Measurements from ENCODE around the gene NTM. TPM values are rescaled to one million over a fixed set of nuclear protein-coding genes. Genes with fewer than 3 reads are reported as not detected.

The NTM gene
- total and polyA plus RNA-seq, 2 of the 8 experiments (the other 6 are each of a cell fraction or from before 2014, with no cell fraction given): 13.4 to 20.0 TPM

DNA sequence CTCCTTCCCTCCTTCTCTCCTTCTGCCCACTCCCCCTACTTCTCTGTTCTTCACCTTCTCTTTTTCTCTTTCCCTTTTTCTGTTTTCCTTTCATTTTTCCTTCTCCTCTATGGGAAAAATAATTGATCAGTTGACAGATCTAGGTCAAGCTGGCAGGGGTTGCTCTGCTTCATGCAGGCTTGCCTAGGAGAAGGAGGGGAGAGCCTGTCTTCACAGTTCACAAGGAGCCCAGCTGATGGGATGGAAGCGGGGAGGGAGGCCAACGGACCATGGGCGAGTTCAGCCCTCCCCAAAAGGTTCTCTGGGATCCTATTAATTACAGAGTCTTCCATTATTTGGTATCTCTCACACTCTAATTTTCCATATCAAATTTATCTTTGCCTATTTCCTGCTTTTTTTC lies 5.5 kb downstream of the NTM start:
- Histone ChIP-seq H3K23me2 (ENCODE audit: low read depth, low read length) (no peaks in the 10 kb centered on the region), H4K5ac (ENCODE audit: insufficient read length, low read depth, low read length) (no peak overlapping the region), H4K91ac (replicated peaks; ENCODE audit: insufficient read length, low read length) (no peak overlapping the region), H3K4ac (replicated peaks; ENCODE audit: insufficient read length, low read depth, low read length) (no peak overlapping the region), H3K79me1 (ENCODE audit: low read depth, low read length) (no peaks in the 10 kb centered on the region), H3K79me2 (ENCODE audit: control insufficient read depth in 1 of 2, insufficient read depth in 2 of 2, low read length in 2 of 2) (no peaks in the 10 kb centered on the region), H3K56ac (replicated peaks; ENCODE audit: insufficient read length, low read depth, low read length) (no peak overlapping the region), H2AFZ (ENCODE audit: low read length) (no peak overlapping the region), H2BK120ac (replicated peaks; ENCODE audit: low read depth, low read length) (no peak overlapping the region), H2BK5ac (ENCODE audit: low read depth, low read length) (no peak overlapping the region), H3K23ac (ENCODE audit: insufficient read length) (no peak overlapping the region), H3K27me3 (replicated peaks in 1 of 4; ENCODE audit: control insufficient read depth in 3 of 4, extremely low read depth in 1 of 4, insufficient read depth in 3 of 4, low read length in 3 of 4) (no peaks in the 10 kb centered on the region; a peak in 1 of 7 replicates), H2BK12ac (ENCODE audit: low read depth, low read length) (no peak overlapping the region), H4K20me1 (replicated peaks in 1 of 2; ENCODE audit: control insufficient read depth in 1 of 2, insufficient read depth in 2 of 2, low read length in 2 of 2) (no peaks in the 10 kb centered on the region), H3K4me3 (ENCODE audit: extremely low read depth in 1 of 4, insufficient read depth in 2 of 4, low read depth in 3 of 4, low read length in 4 of 4) (no peak overlapping the region), H3K4me1 (replicated peaks in 1 of 4; ENCODE audit: control insufficient read depth in 3 of 4, insufficient read depth in 4 of 4, low read length in 3 of 4) (peaks cover 9 to 21% (median 17%) of the 10 kb centered on the region in 4 experiments), H3K36me3 (ENCODE audit: control insufficient read depth in 2 of 4, insufficient read depth in 4 of 4, low read length in 3 of 4) (no peaks in the 10 kb centered on the region), H3K9ac (replicated peaks in 1 of 4; ENCODE audit: extremely low read depth in 1 of 4, low read depth in 3 of 4, low read length in 3 of 4) (no peak overlapping the region), H2BK15ac (ENCODE audit: low read length) (no peak overlapping the region), H3K14ac (ENCODE audit: insufficient read length) (no peak overlapping the region), H4K8ac (ENCODE audit: extremely low read depth, insufficient read depth, low read length) (no peak overlapping the region), H3K27ac (ENCODE audit: low read depth, low read length) (no peak overlapping the region), H3K9me3 (ENCODE audit: insufficient read depth in 2 of 2, low read depth in 1 of 2, low read length in 1 of 2) (no peaks in the 10 kb centered on the region), H3K18ac (ENCODE audit: extremely low read depth, low read length) (no peak overlapping the region), H2BK20ac (ENCODE audit: low read length) (no peak overlapping the region), H2AK5ac (ENCODE audit: low read depth, low read length) (no peak overlapping the region), H3K4me2 (ENCODE audit: insufficient read depth in 1 of 2, low read depth in 2 of 2, low read length in 2 of 2) (no peak overlapping the region)
- no peak for TF ChIP-seq SP1 (IDR thresholded peaks at IDR 0.05; ENCODE audit: low read depth, low read length)
- no peak for TF ChIP-seq MAFK (IDR thresholded peaks at IDR 0.05; ENCODE audit: low read depth, low read length)
- TF ChIP-seq, protein P1, sequence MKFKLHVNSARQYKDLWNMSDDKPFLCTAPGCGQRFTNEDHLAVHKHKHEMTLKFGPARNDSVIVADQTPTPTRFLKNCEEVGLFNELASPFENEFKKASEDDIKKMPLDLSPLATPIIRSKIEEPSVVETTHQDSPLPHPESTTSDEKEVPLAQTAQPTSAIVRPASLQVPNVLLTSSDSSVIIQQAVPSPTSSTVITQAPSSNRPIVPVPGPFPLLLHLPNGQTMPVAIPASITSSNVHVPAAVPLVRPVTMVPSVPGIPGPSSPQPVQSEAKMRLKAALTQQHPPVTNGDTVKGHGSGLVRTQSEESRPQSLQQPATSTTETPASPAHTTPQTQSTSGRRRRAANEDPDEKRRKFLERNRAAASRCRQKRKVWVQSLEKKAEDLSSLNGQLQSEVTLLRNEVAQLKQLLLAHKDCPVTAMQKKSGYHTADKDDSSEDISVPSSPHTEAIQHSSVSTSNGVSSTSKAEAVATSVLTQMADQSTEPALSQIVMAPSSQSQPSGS (IDR thresholded peaks at IDR 0.05; ENCODE audit: low read length): no peak
- TF ChIP-seq RNF2 (IDR thresholded peaks at IDR 0.05; ENCODE audit: borderline replicate concordance, low read depth, low read length, missing control alignments, poor library complexity, severe bottlenecking): no peak
- TF ChIP-seq FOSL1 (IDR thresholded peaks at IDR 0.05; ENCODE audit: insufficient read depth, low read depth, low read length): no peak
- TF ChIP-seq POLR2A (IDR thresholded peaks at IDR 0.05; ENCODE audit: control extremely low read depth in 1 of 2, low read depth in 2 of 2, low read length in 2 of 2): no peak
- TF ChIP-seq CHD2 (IDR thresholded peaks at IDR 0.05; ENCODE audit: low read length): no peak
- TF ChIP-seq RXRA (IDR thresholded peaks at IDR 0.05; ENCODE audit: insufficient read depth, low read depth, low read length): no peak
- TF ChIP-seq NRF1 (IDR thresholded peaks at IDR 0.05; ENCODE audit: low read depth, low read length): no peak
- TF ChIP-seq HDAC2 (IDR thresholded peaks at IDR 0.05; ENCODE audit: borderline replicate concordance in 1 of 2, low read depth in 2 of 2, low read length in 2 of 2): no peak
- TF ChIP-seq TBP (IDR thresholded peaks at IDR 0.05; ENCODE audit: low read depth, low read length): no peak
- no peak for TF ChIP-seq CBX5 (IDR thresholded peaks at IDR 0.05; ENCODE audit: low read depth, low read length)
- no peak for TF ChIP-seq SP2 (IDR thresholded peaks at IDR 0.05; ENCODE audit: low read length)
- POLR2A ChIA-PET (ENCODE audit: partially characterized antibody): interaction anchor here (0.6 kb wide), 1 partner anchor 126 kb away, joined by 3 read pairs; no protein-coding TSS in a partner anchor
- 79% methylated on average over 3 of the region's 3 CpGs; no CpG with 5 or more reads in 1 of the 2 experiments for WGBS, 2 experiments (ENCODE audit: extremely low coverage in 1 of 2, insufficient coverage in 1 of 2, insufficient read length in 1 of 2, insufficient replicate concordance in 2 of 2, low coverage in 1 of 2, low lambda C conversion rate in 2 of 2, missing lambda C conversion rate in 1 of 2)
- DNase-seq (ENCODE audit: low read depth in 1 of 2, low spot score in 2 of 2): no peak
- CTCF ChIA-PET (ENCODE audit: partially characterized antibody): interaction anchor here (0.9 to 1.5 kb wide), 2 partner anchors 32 to 90 kb away, joined by 3 to 5 read pairs; no protein-coding TSS in a partner anchor
- FAIRE-seq: no peak
